HEK293 (cell line): Measurements from ENCODE around the gene PKP2.
A peak's percentile ranks its signal among the peaks of the same experiment; 100 is the strongest.

ENCODE experiments used
- CTCF ChIP-seq: fragments of 450-650 bp; formaldehyde crosslinking; IDR thresholded peaks from 2 replicates; pipeline ENCODE4 v1.5.1; 2016; ENCODE audit warnings: missing biosample characterization, missing genetic modification characterization
- GLIS2 ChIP-seq: fragments of 450-650 bp; formaldehyde crosslinking; IDR thresholded peaks from 2 replicates; pipeline ENCODE4 v1.5.1; 2016; ENCODE audit warnings: missing biosample characterization, missing genetic modification characterization
- IKZF3 ChIP-seq: fragments of 450-650 bp; IDR thresholded peaks from 2 replicates; pipeline ENCODE4 v1.5.0; 2018; ENCODE audit warnings: missing biosample characterization, mild to moderate bottlenecking, missing genetic modification characterization, moderate library complexity
- KLF7 ChIP-seq: fragments of 450-650 bp; formaldehyde crosslinking; IDR thresholded peaks from 2 replicates; pipeline ENCODE4 v1.5.1; 2016; ENCODE audit warnings: missing biosample characterization, missing genetic modification characterization, borderline replicate concordance
- MZF1 ChIP-seq: fragments of 450-650 bp; formaldehyde crosslinking; IDR thresholded peaks from 2 replicates; pipeline ENCODE4 v1.5.1; 2017; ENCODE audit warnings: missing biosample characterization, missing genetic modification characterization, borderline replicate concordance
- PBX3 ChIP-seq: sonication (generic); formaldehyde crosslinking; IDR thresholded peaks from 2 replicates; pipeline ENCODE4 v1.8.1; 2022; ENCODE audit warnings: mild to moderate bottlenecking, moderate library complexity, missing genetic modification reagents
- SCRT2 ChIP-seq: fragments of 450-650 bp; formaldehyde crosslinking; IDR thresholded peaks from 2 replicates; pipeline ENCODE4 v1.5.1; 2016; ENCODE audit warnings: missing biosample characterization, missing genetic modification characterization
- SP3 ChIP-seq: fragments of 450-650 bp; formaldehyde crosslinking; IDR thresholded peaks from 2 replicates; pipeline ENCODE4 v1.5.1; 2016; ENCODE audit warnings: missing biosample characterization, missing genetic modification characterization
- YY1 ChIP-seq: fragments of 450-650 bp; formaldehyde crosslinking; IDR thresholded peaks from 2 replicates; pipeline ENCODE4 v1.5.1; 2018; ENCODE audit warnings: missing biosample characterization, missing genetic modification characterization
- YY2 ChIP-seq: fragments of 450-650 bp; formaldehyde crosslinking; IDR thresholded peaks from 2 replicates; pipeline ENCODE4 v1.5.1; 2016; ENCODE audit warnings: missing biosample characterization, missing genetic modification characterization
- ZBTB10 ChIP-seq: fragments of 450-650 bp; formaldehyde crosslinking; IDR thresholded peaks from 2 replicates; pipeline ENCODE4 v1.5.1; 2016; ENCODE audit warnings: missing biosample characterization, missing genetic modification characterization
- ZBTB17 ChIP-seq: fragments of 450-650 bp; formaldehyde crosslinking; IDR thresholded peaks from 2 replicates; pipeline ENCODE4 v1.5.1; 2016; ENCODE audit warnings: missing biosample characterization, missing genetic modification characterization
- ZEB2 ChIP-seq: fragments of 450-650 bp; formaldehyde crosslinking; IDR thresholded peaks from 2 replicates; pipeline ENCODE4 v1.5.1; 2016; ENCODE audit warnings: missing biosample characterization, missing genetic modification characterization
- ZFP37 ChIP-seq: fragments of 450-650 bp; formaldehyde crosslinking; IDR thresholded peaks from 2 replicates; pipeline ENCODE4 v1.5.1; 2016; ENCODE audit warnings: missing biosample characterization, missing genetic modification characterization
- ZNF10 ChIP-seq: fragments of 450-650 bp; formaldehyde crosslinking; IDR thresholded peaks from 2 replicates; pipeline ENCODE4 v1.5.1; 2017; ENCODE audit warnings: missing biosample characterization, missing genetic modification characterization
- ZNF132 ChIP-seq: fragments of 450-650 bp; formaldehyde crosslinking; IDR thresholded peaks from 2 replicates; pipeline ENCODE4 v1.5.1; 2017; ENCODE audit warnings: missing biosample characterization, missing genetic modification characterization, borderline replicate concordance
- ZNF138 ChIP-seq: fragments of 450-650 bp; formaldehyde crosslinking; IDR thresholded peaks from 2 replicates; pipeline ENCODE4 v1.5.1; 2016; ENCODE audit warnings: missing biosample characterization, missing genetic modification characterization, borderline replicate concordance
- ZNF169 ChIP-seq: fragments of 450-650 bp; formaldehyde crosslinking; IDR thresholded peaks from 2 replicates; pipeline ENCODE4 v1.5.1; 2016; ENCODE audit warnings: missing biosample characterization, missing genetic modification characterization
- ZNF341 ChIP-seq: fragments of 450-650 bp; formaldehyde crosslinking; IDR thresholded peaks from 2 replicates; pipeline ENCODE4; 2016; ENCODE audit warnings: low read depth, missing biosample characterization, missing genetic modification characterization
- ZNF354C ChIP-seq: fragments of 450-650 bp; formaldehyde crosslinking; IDR thresholded peaks from 2 replicates; pipeline ENCODE4 v1.5.1; 2016; ENCODE audit warnings: missing biosample characterization, missing genetic modification characterization, low read depth, borderline replicate concordance
- ZNF394 ChIP-seq: fragments of 450-650 bp; formaldehyde crosslinking; IDR thresholded peaks from 2 replicates; pipeline ENCODE4 v1.5.1; 2016; ENCODE audit warnings: missing biosample characterization, missing genetic modification characterization, mild to moderate bottlenecking, moderate library complexity, borderline replicate concordance
- ZNF398 ChIP-seq: fragments of 450-650 bp; formaldehyde crosslinking; IDR thresholded peaks from 2 replicates; pipeline ENCODE4 v1.5.1; 2017; ENCODE audit warnings: missing biosample characterization, missing genetic modification characterization
- ZNF416 ChIP-seq: fragments of 450-650 bp; formaldehyde crosslinking; IDR thresholded peaks from 2 replicates; pipeline ENCODE4 v1.5.1; 2016; ENCODE audit warnings: missing biosample characterization, missing genetic modification characterization
- ZNF600 ChIP-seq: fragments of 450-650 bp; formaldehyde crosslinking; IDR thresholded peaks from 2 replicates; pipeline ENCODE4 v1.5.1; 2016; ENCODE audit warnings: missing biosample characterization, missing genetic modification characterization
- ZNF610 ChIP-seq: fragments of 450-650 bp; formaldehyde crosslinking; IDR thresholded peaks from 2 replicates; pipeline ENCODE4 v1.5.1; 2016; ENCODE audit warnings: missing biosample characterization, missing genetic modification characterization, borderline replicate concordance
- ZNF624 ChIP-seq: fragments of 450-650 bp; formaldehyde crosslinking; IDR thresholded peaks from 2 replicates; pipeline ENCODE4 v1.5.1; 2017; ENCODE audit warnings: missing biosample characterization, missing genetic modification characterization
- ZNF629 ChIP-seq: fragments of 450-650 bp; formaldehyde crosslinking; IDR thresholded peaks from 2 replicates; pipeline ENCODE4 v1.5.1; 2017; ENCODE audit warnings: missing biosample characterization, missing genetic modification characterization
- ZNF654 ChIP-seq: fragments of 450-650 bp; formaldehyde crosslinking; IDR thresholded peaks from 2 replicates; pipeline ENCODE4 v1.5.1; 2016; ENCODE audit warnings: low read depth, missing biosample characterization, missing genetic modification characterization
- ZNF76 ChIP-seq: fragments of 450-650 bp; formaldehyde crosslinking; IDR thresholded peaks from 2 replicates; pipeline ENCODE4; 2016; ENCODE audit warnings: low read depth, missing biosample characterization, missing genetic modification characterization, borderline replicate concordance
- ZNF768 ChIP-seq: fragments of 450-650 bp; formaldehyde crosslinking; IDR thresholded peaks from 2 replicates; pipeline ENCODE4 v1.5.1; 2018; ENCODE audit warnings: missing biosample characterization, mild to moderate bottlenecking, missing genetic modification characterization
- ZSCAN30 ChIP-seq: fragments of 450-650 bp; IDR thresholded peaks from 2 replicates; pipeline ENCODE4 v1.5.1; 2018; ENCODE audit warnings: missing biosample characterization, mild to moderate bottlenecking, missing genetic modification characterization, moderate library complexity
- ZXDB ChIP-seq: fragments of 450-650 bp; formaldehyde crosslinking; IDR thresholded peaks from 2 replicates; pipeline ENCODE4 v1.5.1; 2016; ENCODE audit warnings: missing biosample characterization, missing genetic modification characterization

PKP2 gene

GRCh38 chr12:32755654-32756475 is 140.7 kb downstream of the PKP2 start, which contains the start of gene YARS2 (continued):
- TF ChIP-seq ZSCAN30 (tag by site-specific recombination) (peak; percentile 42; the same call in 1 of the 2 replicates), ZEB2 (tag by site-specific recombination) (peak; percentile 78), ZNF416 (tag by site-specific recombination) (no peak), ZNF76 (peak; percentile 95), IKZF3 (tag by site-specific recombination) (peak; percentile 86), ZNF768 (tag by site-specific recombination) (no peak), CTCF (peak; percentile 90), ZNF600 (tag by site-specific recombination) (peak; percentile 88), ZNF138 (no peak), ZNF132 (no peak), MZF1 (tag by site-specific recombination) (peak; percentile 43; the same call in 1 of the 2 replicates), ZXDB (peak; percentile 39; the same call in 1 of the 2 replicates), SCRT2 (peak; percentile 95), ZNF610 (tag by site-specific recombination) (no peak), KLF7 (tag by site-specific recombination) (peak; percentile 74; the same call in 1 of the 2 replicates), PBX3 (CRISPR knock-in tag) (peak; percentile 64; the same call in 1 of the 2 replicates), ZNF629 (tag by site-specific recombination) (peak; percentile 53), ZNF354C (no peak), ZNF654 (tag by site-specific recombination) (peak; percentile 100), ZNF394 (tag by site-specific recombination) (0 out of 2 replicates have a peak, but pooled peaks have one; percentile 20), GLIS2 (tag by site-specific recombination) (no peak), SP3 (tag by site-specific recombination) (peak; percentile 47), ZBTB17 (tag by site-specific recombination) (peak; percentile 61), ZBTB10 (peak; percentile 5; the same call in 1 of the 2 replicates), ZNF341 (tag by site-specific recombination) (peak; percentile 64), ZNF624 (tag by site-specific recombination) (no peak), YY1 (tag by site-specific recombination) (peak; percentile 92), ZNF169 (tag by site-specific recombination) (no peak), ZNF398 (tag by site-specific recombination) (no peak), YY2 (tag by site-specific recombination) (peak; percentile 90), ZFP37 (tag by site-specific recombination) (peak; percentile 80), ZNF10 (tag by site-specific recombination) (peak; percentile 82; the same call in 1 of the 2 replicates)
